GM19351 (cell line): ENCODE measurements around the gene ACOX1.

ENCODE experiments used
- ATAC-seq: cut with Tn5 transposase; IDR thresholded peaks from one replicate; pipeline ENCODE4 v1.9.1; 2021; ENCODE audit warnings: mild to moderate bottlenecking, moderate library complexity; ENCODE audit not compliant: unreplicated experiment

ACOX1 gene

GRCh38 chr17:76008630-76009425 lies 29.9 kb upstream of the ACOX1 start:
- no peak for ATAC-seq

DNA sequence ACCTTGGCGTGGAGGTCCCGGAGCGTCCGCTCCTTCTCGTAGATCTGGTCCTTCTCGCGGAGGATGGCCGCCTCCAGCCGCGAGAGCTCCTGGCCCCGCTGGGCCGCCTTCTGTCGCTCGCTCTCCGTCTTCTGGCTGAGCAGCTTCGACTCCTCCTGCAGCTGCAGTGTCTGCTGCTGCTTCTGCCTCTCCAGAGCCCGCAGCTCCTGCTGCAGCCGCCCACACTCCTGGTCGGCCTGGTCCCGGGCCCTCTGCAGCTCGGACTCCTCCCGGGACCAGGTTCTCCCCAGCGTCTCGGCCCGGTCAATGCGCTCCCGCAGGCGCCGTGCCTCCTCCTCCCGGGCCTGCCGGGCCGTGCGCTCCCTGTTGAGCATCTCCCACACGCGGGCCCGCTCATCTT lies 29.2 kb upstream of the ACOX1 start:
- ATAC-seq: no peak

GRCh38 chr17:76007850-76008165 lies 28.8 kb upstream of the ACOX1 start:
- ATAC-seq: no peak

GRCh38 chr17:76007131-76007849 lies 28.3 kb upstream of the ACOX1 start:
- ATAC-seq: no peak

DNA sequence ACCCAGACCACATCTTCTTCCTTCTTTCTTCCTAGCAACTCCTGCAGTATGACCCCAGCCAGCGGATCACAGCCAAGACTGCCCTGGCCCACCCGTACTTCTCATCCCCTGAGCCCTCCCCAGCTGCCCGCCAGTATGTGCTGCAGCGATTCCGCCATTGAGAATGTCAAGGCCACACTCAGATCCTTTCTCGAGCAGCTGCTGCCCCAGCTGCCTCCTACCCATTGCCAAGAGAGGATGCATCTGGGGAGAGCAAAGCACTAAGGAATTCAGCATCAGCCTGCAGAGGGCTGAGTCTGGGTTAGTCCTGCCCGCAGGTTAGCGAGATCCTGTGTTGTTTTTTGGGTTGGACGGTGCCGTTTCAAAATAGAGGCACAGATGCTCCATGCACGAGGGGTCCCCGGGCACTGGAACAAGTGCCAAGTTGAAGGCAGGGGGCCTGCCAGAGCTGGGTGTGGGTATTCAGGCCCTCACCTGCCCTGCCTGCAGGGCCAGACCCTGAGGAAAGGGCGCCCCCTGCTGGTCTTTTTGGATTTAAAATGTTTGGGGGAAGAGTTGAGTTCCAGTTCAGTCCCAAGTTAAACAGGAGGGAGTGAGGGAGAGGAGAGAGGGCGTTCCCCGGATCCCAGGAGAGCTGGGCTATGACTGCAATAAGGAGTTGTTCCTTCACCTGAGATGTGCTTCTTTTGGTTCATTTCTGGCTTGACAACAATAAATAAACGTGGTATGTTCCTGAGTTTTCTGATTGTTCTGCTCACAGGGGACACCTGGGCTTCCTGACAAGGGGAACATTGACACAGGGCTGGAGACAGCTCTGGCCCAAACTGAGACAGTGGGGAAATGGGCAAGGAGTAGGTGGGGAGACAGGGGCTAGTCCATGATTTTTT lies 26.5 kb upstream of the ACOX1 start:
- no peak for ATAC-seq

- ATAC-seq: no peak
Observed at GRCh38 chr17:76004750-76005262, 25.8 kb upstream of the ACOX1 start.

- no peak for ATAC-seq
Observed at GRCh38 chr17:76003915-76004314, 24.9 kb upstream of the ACOX1 start.

DNA sequence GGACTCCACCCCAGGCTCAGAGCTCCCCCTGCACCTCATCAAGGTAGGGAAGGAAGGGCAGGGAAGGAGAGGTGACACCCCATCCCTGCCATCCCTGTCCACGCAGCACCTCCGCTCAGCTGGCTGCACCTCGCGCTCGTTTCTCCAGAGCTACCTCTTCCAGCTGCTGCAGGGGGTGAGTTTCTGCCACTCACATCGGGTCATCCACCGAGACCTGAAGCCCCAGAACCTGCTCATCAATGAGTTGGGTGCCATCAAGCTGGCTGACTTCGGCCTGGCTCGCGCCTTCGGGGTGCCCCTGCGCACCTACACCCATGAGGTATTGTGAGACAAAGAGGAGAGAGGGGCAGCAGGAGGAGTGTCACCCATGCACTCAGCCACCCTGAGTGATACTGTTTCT lies 23.1 kb upstream of the ACOX1 start:
- ATAC-seq: no peak

DNA sequence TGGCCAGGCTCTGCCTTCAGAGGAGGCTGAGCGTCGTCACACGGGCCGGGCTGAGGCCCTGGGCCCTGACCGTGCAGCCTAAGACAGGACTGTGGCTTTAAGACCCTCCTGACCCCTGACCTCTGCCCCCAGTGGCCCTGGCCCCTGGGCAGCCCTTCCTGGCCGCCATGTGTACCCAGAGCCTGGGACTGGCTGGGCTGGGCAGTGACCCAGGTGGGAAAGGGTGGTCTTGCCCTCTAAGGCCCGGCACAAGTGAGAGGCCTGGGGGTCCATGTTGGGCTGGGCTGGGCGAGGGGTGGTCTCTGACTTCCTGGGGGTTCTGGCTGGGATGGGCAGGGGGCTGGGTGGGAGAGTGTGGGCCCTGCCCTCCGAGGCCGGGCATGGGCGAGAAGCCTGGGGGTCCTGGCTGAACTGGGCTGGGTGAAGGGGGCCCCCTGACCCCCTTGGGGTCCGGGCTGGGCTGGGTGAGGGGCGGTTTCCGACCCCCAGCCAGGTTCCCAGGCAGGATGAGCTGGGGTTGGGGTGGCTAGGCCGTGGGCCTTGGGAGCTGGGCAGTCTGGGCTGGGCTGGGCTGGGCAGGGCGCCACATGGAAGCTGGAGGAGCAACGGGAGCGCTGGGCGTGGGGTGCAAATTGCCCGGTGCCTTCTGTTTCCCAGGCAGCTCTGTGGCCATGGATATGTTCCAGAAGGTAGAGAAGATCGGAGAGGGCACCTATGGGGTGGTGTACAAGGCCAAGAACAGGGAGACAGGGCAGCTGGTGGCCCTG lies 22.0 kb upstream of the ACOX1 start, which contains the start of gene CDK3:
CDK3 (plus strand) TSS at position 101 of the 767 bp plus-strand sequence; CDS start at position 672, 571 bp downstream.
- ATAC-seq: no peak

DNA sequence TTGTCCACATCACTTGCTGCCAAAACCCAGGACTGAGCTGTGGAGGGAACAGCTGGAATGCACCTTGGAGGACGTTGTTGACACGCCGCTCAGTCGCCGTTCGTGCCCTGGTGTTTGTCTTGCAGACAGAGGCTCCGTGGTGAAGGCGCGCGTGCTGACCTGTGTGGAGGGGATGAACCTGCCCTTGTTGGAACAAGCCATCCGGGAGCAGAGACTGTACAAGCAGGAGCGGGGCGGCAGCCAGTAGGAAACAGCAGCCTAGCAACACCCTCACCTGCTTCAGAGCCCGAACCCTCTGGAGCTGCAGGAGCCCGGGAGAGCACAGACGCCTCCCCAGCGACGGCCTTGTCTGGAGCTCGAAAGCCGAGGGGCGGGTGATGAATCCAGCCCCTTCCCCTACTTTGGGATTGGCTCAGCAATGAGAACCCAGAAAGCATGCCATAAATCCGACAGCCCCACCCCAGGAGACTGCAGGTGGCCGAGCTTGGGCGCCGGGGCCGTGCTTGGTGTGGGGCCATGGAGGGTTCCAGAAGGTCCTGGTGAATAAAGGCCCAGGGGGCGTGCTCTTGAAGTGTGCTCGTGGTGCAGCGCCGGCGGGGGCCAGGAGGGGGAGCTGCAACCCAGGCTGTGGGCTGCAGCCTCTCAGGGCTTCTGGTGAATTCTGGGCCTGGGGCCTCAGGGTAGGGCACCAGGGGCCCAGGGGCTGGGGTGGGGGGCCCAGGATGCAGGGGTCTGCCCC lies 21.2 kb upstream of the ACOX1 start:
- no peak for ATAC-seq

DNA sequence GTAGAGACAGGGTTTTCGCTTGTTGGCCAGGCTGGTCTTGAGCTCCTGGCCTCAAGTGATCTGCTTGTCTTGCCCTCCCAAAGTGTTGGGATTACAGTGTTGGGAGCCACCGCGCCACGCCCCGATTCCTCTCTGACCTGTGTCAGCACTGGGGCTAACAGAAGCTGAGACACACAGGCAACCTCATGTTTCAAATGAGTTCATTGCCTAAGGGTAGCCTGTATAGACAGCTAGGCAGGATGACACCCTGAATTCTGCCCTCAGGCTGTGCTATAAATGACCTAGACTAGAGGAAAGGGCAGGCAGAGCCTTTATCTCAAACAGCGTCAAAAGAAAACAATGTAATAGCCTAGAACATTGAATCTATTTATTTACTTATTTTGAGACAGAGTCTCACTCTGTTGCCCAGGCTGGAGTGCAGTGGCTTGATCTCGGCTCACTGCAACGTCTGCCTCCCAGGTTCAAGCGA lies 19.4 kb upstream of the ACOX1 start:
- no peak for ATAC-seq

GRCh38 chr17:75996665-75997590 lies 18.0 kb upstream of the ACOX1 start:
- ATAC-seq: no peak

DNA sequence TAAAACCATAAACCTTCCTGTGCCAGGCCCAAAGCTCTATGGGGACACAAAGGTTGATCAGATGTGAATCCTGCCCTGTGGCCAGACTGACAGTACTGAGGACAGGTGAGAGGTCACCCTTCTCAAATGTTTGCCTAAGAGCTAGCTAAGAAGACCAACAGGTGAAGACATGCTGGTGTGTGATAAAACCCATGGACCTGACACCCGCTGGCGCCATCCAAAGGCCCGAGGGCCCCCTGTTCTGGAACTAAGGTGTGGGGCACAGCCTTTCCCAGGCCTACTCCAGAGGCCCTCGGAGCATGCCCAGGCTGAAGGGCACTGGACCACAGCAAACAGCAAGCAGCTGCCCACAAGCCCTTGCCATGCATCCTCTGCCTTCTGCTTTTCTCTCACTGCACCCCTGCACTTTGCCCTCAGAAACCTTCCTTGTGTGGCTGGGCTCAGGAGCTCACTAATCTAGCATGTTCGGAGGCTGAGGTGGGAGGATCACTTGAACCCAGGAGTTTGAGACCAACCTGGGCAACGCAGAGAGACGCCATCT lies 16.5 kb upstream of the ACOX1 start:
- ATAC-seq: no peak

GRCh38 chr17:75994802-75995370 lies 15.9 kb upstream of the ACOX1 start:
- no peak for ATAC-seq

DNA sequence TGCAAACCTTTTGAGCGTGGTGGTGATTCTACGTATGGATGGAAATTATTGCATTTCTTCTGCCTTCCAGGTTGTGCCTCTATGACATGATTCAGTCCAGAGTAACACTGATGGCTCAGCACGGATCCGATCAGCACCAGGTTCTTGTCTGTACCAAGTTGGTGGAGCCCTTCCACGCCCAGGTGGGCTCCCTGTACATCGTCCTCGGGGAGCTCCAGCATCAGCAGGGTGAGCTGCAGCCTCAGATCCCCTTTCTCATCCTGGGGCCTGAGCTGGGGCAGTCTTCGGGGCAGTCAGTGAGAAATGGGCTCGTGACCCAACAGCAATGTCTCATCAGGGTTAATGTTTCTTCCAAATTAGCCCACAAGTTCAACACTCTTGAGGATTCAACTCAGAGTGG lies 12.4 kb upstream of the ACOX1 start:
- no peak for ATAC-seq

- ATAC-seq: no peak
Observed at GRCh38 chr17:75987041-75987440, 8.1 kb upstream of the ACOX1 start.

DNA sequence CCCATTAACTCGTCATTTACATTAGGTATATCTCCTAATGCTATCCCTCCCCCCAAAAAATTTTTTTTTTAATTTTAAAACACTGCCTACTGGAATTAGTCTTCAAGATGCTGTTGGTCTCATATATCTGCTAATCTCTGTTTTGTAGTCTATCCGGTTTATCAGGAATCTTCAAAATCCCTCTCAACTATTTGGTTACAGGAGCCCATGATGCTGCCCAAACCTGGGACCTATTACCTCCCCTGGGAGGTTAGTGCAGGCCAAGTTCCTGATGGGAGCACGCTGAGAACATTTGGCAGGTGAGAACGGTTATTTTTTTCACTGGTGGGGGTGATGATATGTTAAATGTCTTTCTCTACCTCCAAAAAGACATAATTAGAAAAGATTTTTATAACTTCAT lies 7.0 kb upstream of the ACOX1 start:
- ATAC-seq: no peak
